22Rv1 (cell line): Measurements from ENCODE around the gene KCNK2.

Source experiments
- CTCF ChIP-seq: fragments of 450-650 bp; IDR thresholded peaks from 2 replicates; pipeline ENCODE4 v1.5.1; 2017; ENCODE audit warnings: mild to moderate bottlenecking
- ZFX ChIP-seq: fragments of 450-650 bp; IDR thresholded peaks from 2 replicates; pipeline ENCODE4 v1.6.1; 2017; ENCODE audit warnings: antibody characterized with exemption, borderline replicate concordance

GRCh38 chr1:215185067-215185620 lies 102.6 kb downstream of the KCNK2 start:
- no peak for TF ChIP-seq CTCF
- no peak for TF ChIP-seq ZFX
